Natural killer cell (primary cell): Measurements from ENCODE around the gene CCSAP. TPM values are rescaled to one million over a fixed set of nuclear protein-coding genes. Genes with fewer than 3 reads are reported as not detected.

Source experiments
- ATAC-seq, 3 donors: fragments of 150-1000 bp in 2 of 3; fragments of 200-7000 bp in 1 of 3; cut with Tn5 transposase; 1 replicate in 1 of 3; 2 replicates in 2 of 3; pipeline ENCODE4 v1.10.0; 2021; ENCODE audit warnings: mild to moderate bottlenecking in 2 of 3, moderate library complexity in 2 of 3
- DNase-seq, 2 donors: peaks; one replicate each; pipeline versions ENCODE4 v3.0.0 to v3.0.0-alpha.2; 2013 to 2021; ENCODE audit warnings: mixed read lengths in 1 of 2
- H3K27ac ChIP-seq: one replicate; pipeline ENCODE4 v1.5.1; 2013; ENCODE audit warnings: mild to moderate bottlenecking, low read length
- H3K27me3 ChIP-seq: one replicate; pipeline ENCODE4 v1.6.1; 2013; ENCODE audit warnings: low read length; ENCODE audit not compliant: control insufficient read depth, insufficient read depth
- H3K36me3 ChIP-seq: one replicate; pipeline ENCODE4 v1.6.1; 2013; ENCODE audit warnings: low read length; ENCODE audit not compliant: control insufficient read depth, insufficient read depth
- H3K4me1 ChIP-seq: one replicate; pipeline ENCODE4 v1.6.1; 2013; ENCODE audit warnings: low read length; ENCODE audit not compliant: control insufficient read depth, insufficient read depth
- H3K4me3 ChIP-seq: one replicate; pipeline ENCODE4 v1.5.1; 2013; ENCODE audit warnings: low read length
- H3K9me3 ChIP-seq: one replicate; pipeline ENCODE4 v1.6.1; 2013; ENCODE audit warnings: low read length; ENCODE audit not compliant: control insufficient read depth, insufficient read depth
- H3K27ac Mint-ChIP-seq, 2 donors: one replicate each; pipeline ENCODE4 v1.8.0; 2022; ENCODE audit warnings: mild to moderate bottlenecking in 2 of 2, mixed read lengths in 2 of 2, moderate library complexity in 1 of 2
- H3K27me3 Mint-ChIP-seq, 2 donors: one replicate each; pipeline ENCODE4 v1.8.0; 2022; ENCODE audit warnings: low read depth in 2 of 2, mixed read lengths in 2 of 2
- H3K36me3 Mint-ChIP-seq: one replicate; pipeline ENCODE4 v1.8.0; 2022; ENCODE audit warnings: mixed read lengths
- H3K4me1 Mint-ChIP-seq, 2 donors: one replicate each; pipeline ENCODE4 v1.8.0; 2022; ENCODE audit warnings: mixed read lengths in 2 of 2
- H3K4me3 Mint-ChIP-seq: one replicate; pipeline ENCODE4 v1.8.0; 2022; ENCODE audit warnings: mild to moderate bottlenecking, moderate library complexity, mixed read lengths
- H3K9me3 Mint-ChIP-seq, 2 donors: one replicate each; pipeline ENCODE4 v1.8.0; 2022; ENCODE audit warnings: mixed read lengths in 2 of 2
- WGBS: methylation state at CpG from one replicate; pipeline ENCODE4 v1.1.7; 2013; ENCODE audit warnings: missing lambda C conversion rate; ENCODE audit not compliant: insufficient coverage; 5-methylcytosine and 5-hydroxymethylcytosine counted together
- intact Hi-C: fragments of 100-400 bp; cut with micrococcal nuclease; formaldehyde crosslinking; loops from one replicate; pipeline ENCODE4 v1.14.2; 2022
- total RNA-seq, 4 donors: library from RNA; stranded (reverse); fragments of 120-200 nt in 1 of 4; gene quantifications; one replicate each; pipeline versions ENCODE4 v1.2.3 to v1.2.4, GENCODE V29; 2013 to 2022
- TF ChIP-seq, protein P1 (sequence below): fragments of 200-600 bp; IDR thresholded peaks from one replicate; pipeline ENCODE4 v1.8.0; 2022; ENCODE audit warnings: antibody characterized with exemption

CCSAP gene
- total RNA-seq, 3 donors from 2014 or later (not counting 1 experiment from before 2014, with no cell fraction given): 6.8 to 14.0 (median 10.2) TPM

DNA sequence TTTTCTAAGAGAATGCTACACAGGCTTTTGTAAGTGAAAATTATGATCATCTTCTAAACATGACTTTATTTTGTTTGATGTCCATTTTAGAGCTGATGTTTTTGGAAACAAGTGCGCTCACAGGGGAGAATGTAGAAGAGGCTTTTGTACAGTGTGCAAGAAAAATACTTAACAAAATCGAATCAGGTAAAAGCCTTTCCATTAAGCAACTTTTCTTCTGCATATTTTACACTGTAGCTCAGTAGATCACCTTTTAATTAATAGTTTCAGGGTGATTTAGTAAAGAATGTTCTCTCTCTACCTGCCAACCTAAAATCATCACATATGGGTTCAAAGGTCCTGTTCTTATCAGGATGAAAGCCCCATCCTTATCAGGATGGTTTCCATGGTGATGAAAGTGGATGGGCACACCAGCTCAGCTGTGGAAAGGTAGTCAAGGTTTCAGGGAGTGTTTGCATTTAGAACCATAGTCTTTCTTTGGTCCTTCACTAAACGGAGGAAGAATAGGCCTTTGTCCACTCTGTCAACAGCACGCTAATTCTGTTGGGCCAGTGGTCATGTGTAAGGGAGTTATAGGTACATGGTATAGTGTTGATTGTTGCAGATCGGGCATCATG is 43.9 kb downstream of the CCSAP start:
- 98% methylated on average over 4 of the region's 5 CpGs for WGBS
- Histone ChIP-seq H3K4me3 (no peak overlapping the region), H3K9me3 (no peaks in the 10 kb centered on the region), H3K36me3 (peaks cover 54% of the 10 kb centered on the region), H3K4me1 (no peaks in the 10 kb centered on the region), H3K27me3 (no peaks in the 10 kb centered on the region), H3K27ac (no peak overlapping the region)
- no peaks in the 10 kb centered on the region for H3K9me3 Mint-ChIP-seq
- no peak for ATAC-seq
- H3K36me3 Mint-ChIP-seq: peaks cover 23% of the 10 kb centered on the region
- DNase-seq: no peak
- H3K27me3 Mint-ChIP-seq: no peaks in the 10 kb centered on the region
- no peak overlapping the region for H3K4me3 Mint-ChIP-seq
- intact Hi-C loops: no loop called here
- no peak overlapping the region for H3K27ac Mint-ChIP-seq
- H3K4me1 Mint-ChIP-seq: peaks cover 9% of the 10 kb centered on the region in 2 donors
- TF ChIP-seq, protein P1, sequence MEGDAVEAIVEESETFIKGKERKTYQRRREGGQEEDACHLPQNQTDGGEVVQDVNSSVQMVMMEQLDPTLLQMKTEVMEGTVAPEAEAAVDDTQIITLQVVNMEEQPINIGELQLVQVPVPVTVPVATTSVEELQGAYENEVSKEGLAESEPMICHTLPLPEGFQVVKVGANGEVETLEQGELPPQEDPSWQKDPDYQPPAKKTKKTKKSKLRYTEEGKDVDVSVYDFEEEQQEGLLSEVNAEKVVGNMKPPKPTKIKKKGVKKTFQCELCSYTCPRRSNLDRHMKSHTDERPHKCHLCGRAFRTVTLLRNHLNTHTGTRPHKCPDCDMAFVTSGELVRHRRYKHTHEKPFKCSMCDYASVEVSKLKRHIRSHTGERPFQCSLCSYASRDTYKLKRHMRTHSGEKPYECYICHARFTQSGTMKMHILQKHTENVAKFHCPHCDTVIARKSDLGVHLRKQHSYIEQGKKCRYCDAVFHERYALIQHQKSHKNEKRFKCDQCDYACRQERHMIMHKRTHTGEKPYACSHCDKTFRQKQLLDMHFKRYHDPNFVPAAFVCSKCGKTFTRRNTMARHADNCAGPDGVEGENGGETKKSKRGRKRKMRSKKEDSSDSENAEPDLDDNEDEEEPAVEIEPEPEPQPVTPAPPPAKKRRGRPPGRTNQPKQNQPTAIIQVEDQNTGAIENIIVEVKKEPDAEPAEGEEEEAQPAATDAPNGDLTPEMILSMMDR: no peak

DNA sequence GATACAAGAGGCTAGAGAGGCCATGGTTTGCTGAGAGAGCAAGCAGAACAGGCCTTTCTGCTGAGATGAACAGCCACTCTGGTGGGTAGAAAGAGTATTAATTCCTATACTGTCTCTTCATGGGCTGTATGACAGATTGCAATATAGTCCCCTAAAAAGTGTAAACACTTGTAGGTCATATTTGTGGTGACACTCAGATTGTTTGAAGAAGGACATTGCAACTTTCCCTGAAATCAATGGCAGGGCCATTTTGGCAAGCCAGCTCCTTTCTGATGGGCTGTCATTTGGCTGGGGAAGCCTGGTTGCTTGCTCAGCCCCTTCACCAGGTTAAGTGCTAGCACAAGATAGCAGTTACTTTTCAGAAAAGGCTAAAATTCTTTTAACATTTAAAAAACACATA is 44.4 kb downstream of the CCSAP start:
- peaks cover 50% of the 10 kb centered on the region for H3K36me3 ChIP-seq
- Mint-ChIP-seq H3K4me1 (peaks cover 12 to 15% of the 10 kb centered on the region in 2 donors), H3K36me3 (peaks cover 23% of the 10 kb centered on the region), H3K27ac (no peak overlapping the region), H3K27me3 (no peaks in the 10 kb centered on the region), H3K4me3 (no peak overlapping the region), H3K9me3 (no peaks in the 10 kb centered on the region)
- intact Hi-C loops: no loop called here
- H3K4me1 ChIP-seq: no peaks in the 10 kb centered on the region
- DNase-seq (no peak), ATAC-seq (no peak)
- no peaks in the 10 kb centered on the region for H3K27me3 ChIP-seq
- TF ChIP-seq, protein P1: no peak
- H3K4me3 ChIP-seq: no peak overlapping the region
- H3K27ac ChIP-seq: no peak overlapping the region
- no peaks in the 10 kb centered on the region for H3K9me3 ChIP-seq

DNA sequence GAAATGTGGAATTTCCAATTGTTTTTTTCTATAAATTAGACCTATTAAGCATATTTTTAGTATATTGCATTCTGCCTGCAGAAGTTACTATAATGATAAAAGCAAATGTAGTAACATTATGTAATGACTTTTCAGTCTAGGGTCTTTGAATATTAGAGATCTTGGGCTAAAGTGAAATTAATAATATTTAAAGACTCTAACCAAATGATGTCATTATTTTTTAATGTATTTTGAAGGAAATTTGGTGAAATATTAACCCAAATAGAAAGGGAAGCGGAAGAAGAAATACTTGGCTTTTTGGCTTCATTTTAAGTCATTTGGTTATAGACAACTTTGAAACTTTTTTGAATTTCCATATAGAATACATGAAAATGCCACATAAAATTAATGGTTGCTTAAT is 45.1 kb downstream of the CCSAP start:
- Histone ChIP-seq H3K9me3 (no peaks in the 10 kb centered on the region), H3K27ac (no peak overlapping the region), H3K4me1 (no peaks in the 10 kb centered on the region), H3K27me3 (no peaks in the 10 kb centered on the region), H3K36me3 (peaks cover 46% of the 10 kb centered on the region), H3K4me3 (no peak overlapping the region)
- Mint-ChIP-seq H3K36me3 (peaks cover 23% of the 10 kb centered on the region), H3K4me3 (no peak overlapping the region), H3K4me1 (peaks cover 12 to 16% of the 10 kb centered on the region in 2 donors), H3K27ac (no peak overlapping the region), H3K27me3 (no peaks in the 10 kb centered on the region), H3K9me3 (no peaks in the 10 kb centered on the region)
- intact Hi-C loops: no loop called here
- no peak for DNase-seq
- TF ChIP-seq, protein P1: no peak
- ATAC-seq: no peak
- no CpG with 5 or more reads among the region's 1 CpG for WGBS

DNA sequence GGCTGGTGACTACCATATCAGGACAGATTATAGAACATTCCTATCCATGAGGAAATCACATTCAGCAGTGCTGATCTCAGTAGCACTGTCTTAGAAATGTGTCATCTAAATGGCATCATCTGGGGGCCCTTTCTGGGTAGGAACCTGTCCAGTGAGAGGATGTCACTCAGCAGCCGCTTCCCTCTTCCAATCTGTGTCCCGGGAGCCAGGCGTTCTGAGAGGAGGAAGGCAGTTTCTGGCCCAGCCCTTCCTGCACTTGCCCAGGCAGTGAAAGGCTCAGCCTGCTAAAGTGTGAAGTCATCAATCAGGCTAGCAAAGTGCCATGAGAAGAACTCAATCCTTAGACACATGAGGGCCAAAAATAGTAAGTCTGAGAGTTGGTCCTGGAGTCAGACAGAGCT is 46.3 kb downstream of the CCSAP start:
- 91% methylated on average over 3 of the region's 3 CpGs for WGBS
- Mint-ChIP-seq H3K4me1 (peaks cover 12 to 16% of the 10 kb centered on the region in 2 donors), H3K27ac (no peak overlapping the region), H3K4me3 (no peak overlapping the region), H3K9me3 (peaks cover 0 to under 1% of the 10 kb centered on the region in 2 donors), H3K36me3 (peaks cover 25% of the 10 kb centered on the region), H3K27me3 (no peaks in the 10 kb centered on the region)
- ATAC-seq (no peak), DNase-seq (no peak)
- intact Hi-C loops: no loop called here
- Histone ChIP-seq H3K9me3 (no peaks in the 10 kb centered on the region), H3K4me3 (no peak overlapping the region), H3K4me1 (no peaks in the 10 kb centered on the region), H3K27ac (no peak overlapping the region), H3K27me3 (no peaks in the 10 kb centered on the region), H3K36me3 (peaks cover 42% of the 10 kb centered on the region)
- TF ChIP-seq, protein P1: no peak
